ENCODE results near the gene GMPPB.

- TF ChIP-seq CTCF (conservative IDR thresholded peaks at IDR 0.05) (no peak), ZFX (IDR thresholded peaks at IDR 0.05) (no peak)
These were observed 40.2 kb upstream of the GMPPB start for GRCh38 chr3:49763981-49764380.

All from C4-2B (cell line).